Measurements from ENCODE around the gene APLF. TPM values are rescaled to one million over a fixed set of nuclear protein-coding genes. Genes with fewer than 3 reads are reported as not detected.

The APLF gene
- total and polyA plus RNA-seq, 2 of the 8 experiments (the other 6 are each of a cell fraction or from before 2014, with no cell fraction given): 4.4 to 7.3 TPM

DNA sequence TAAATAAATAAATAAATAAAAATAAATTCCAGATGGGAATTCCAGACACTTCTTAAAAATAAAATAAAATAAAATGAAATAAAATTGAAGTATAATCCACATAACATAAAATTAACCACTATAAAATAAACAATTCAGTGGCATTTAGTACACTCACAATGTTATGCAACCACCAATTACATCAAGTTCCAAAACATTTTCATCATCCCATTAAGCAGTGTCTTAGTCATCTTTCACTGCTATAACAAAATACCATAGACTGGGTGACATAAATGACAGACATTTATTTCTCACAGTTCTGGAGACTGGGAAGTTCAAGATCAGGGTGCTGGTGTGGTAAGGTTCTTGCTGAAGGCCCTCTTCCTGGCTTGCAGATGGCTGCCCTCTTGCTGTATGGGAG lies 153.4 kb downstream of the APLF start:
- Histone ChIP-seq H4K20me1 (replicated peaks in 1 of 2; ENCODE audit: control insufficient read depth in 1 of 2, insufficient read depth in 2 of 2, low read length in 2 of 2) (no peaks in the 10 kb centered on the region), H3K4me1 (replicated peaks in 1 of 4; ENCODE audit: control insufficient read depth in 3 of 4, insufficient read depth in 4 of 4, low read length in 3 of 4) (no peaks in the 10 kb centered on the region), H3K4me2 (ENCODE audit: insufficient read depth in 1 of 2, low read depth in 2 of 2, low read length in 2 of 2) (no peak overlapping the region), H3K18ac (ENCODE audit: extremely low read depth, low read length) (no peak overlapping the region), H2BK15ac (ENCODE audit: low read length) (no peak overlapping the region), H2BK20ac (ENCODE audit: low read length) (no peak overlapping the region), H2AFZ (ENCODE audit: low read length) (no peak overlapping the region), H2BK12ac (ENCODE audit: low read depth, low read length) (no peak overlapping the region), H2BK5ac (ENCODE audit: low read depth, low read length) (no peak overlapping the region), H3K27me3 (replicated peaks in 1 of 4; ENCODE audit: control insufficient read depth in 3 of 4, extremely low read depth in 1 of 4, insufficient read depth in 3 of 4, low read length in 3 of 4) (no peaks in the 10 kb centered on the region), H4K8ac (ENCODE audit: extremely low read depth, insufficient read depth, low read length) (no peak overlapping the region), H3K56ac (replicated peaks; ENCODE audit: insufficient read length, low read depth, low read length) (no peak overlapping the region), H3K27ac (ENCODE audit: low read depth, low read length) (no peak overlapping the region), H2AK5ac (ENCODE audit: low read depth, low read length) (no peak overlapping the region), H3K4ac (replicated peaks; ENCODE audit: insufficient read length, low read depth, low read length) (no peak overlapping the region), H3K9ac (replicated peaks in 1 of 4; ENCODE audit: extremely low read depth in 1 of 4, low read depth in 3 of 4, low read length in 3 of 4) (no peak overlapping the region), H3K79me1 (ENCODE audit: low read depth, low read length) (no peaks in the 10 kb centered on the region), H3K79me2 (ENCODE audit: control insufficient read depth in 1 of 2, insufficient read depth in 2 of 2, low read length in 2 of 2) (no peaks in the 10 kb centered on the region), H4K5ac (ENCODE audit: insufficient read length, low read depth, low read length) (no peak overlapping the region), H4K91ac (replicated peaks; ENCODE audit: insufficient read length, low read length) (no peak overlapping the region), H3K4me3 (ENCODE audit: extremely low read depth in 1 of 4, insufficient read depth in 2 of 4, low read depth in 3 of 4, low read length in 4 of 4) (no peak overlapping the region), H3K14ac (ENCODE audit: insufficient read length) (no peak overlapping the region), H2BK120ac (replicated peaks; ENCODE audit: low read depth, low read length) (no peak overlapping the region), H3K23me2 (ENCODE audit: low read depth, low read length) (no peaks in the 10 kb centered on the region), H3K36me3 (ENCODE audit: control insufficient read depth in 2 of 4, insufficient read depth in 4 of 4, low read length in 3 of 4) (no peaks in the 10 kb centered on the region), H3K23ac (ENCODE audit: insufficient read length) (no peak overlapping the region), H3K9me3 (ENCODE audit: insufficient read depth in 2 of 2, low read depth in 1 of 2, low read length in 1 of 2) (peaks cover 0 to 4% of the 10 kb centered on the region in 2 experiments; a peak in 1 of 4 replicates)
- FAIRE-seq (no peak), DNase-seq (ENCODE audit: low read depth in 1 of 2, low spot score in 2 of 2) (no peak)
- CTCF ChIA-PET (ENCODE audit: partially characterized antibody): no interaction called here
- POLR2A ChIA-PET (ENCODE audit: partially characterized antibody): no interaction called here
- no peak for TF ChIP-seq USF2 (IDR thresholded peaks at IDR 0.05; ENCODE audit: low read length)
- no peak for TF ChIP-seq SRF (IDR thresholded peaks at IDR 0.05; ENCODE audit: low read depth, low read length)
- TF ChIP-seq CBX8 (IDR thresholded peaks at IDR 0.05; ENCODE audit: borderline replicate concordance, low read depth, low read length): no peak
- no peak for TF ChIP-seq RFX5 (IDR thresholded peaks at IDR 0.05; ENCODE audit: borderline replicate concordance, low read depth, low read length)
- no peak for TF ChIP-seq HDAC2 (IDR thresholded peaks at IDR 0.05; ENCODE audit: borderline replicate concordance in 1 of 2, low read depth in 2 of 2, low read length in 2 of 2)
- no peak for TF ChIP-seq MAFK (IDR thresholded peaks at IDR 0.05; ENCODE audit: low read depth, low read length)
- no peak for TF ChIP-seq TAF1 (IDR thresholded peaks at IDR 0.05; ENCODE audit: low read depth, low read length)
- TF ChIP-seq TEAD4 (IDR thresholded peaks at IDR 0.05; ENCODE audit: low read depth, low read length): no peak
- no peak for TF ChIP-seq KDM5A (IDR thresholded peaks at IDR 0.05; ENCODE audit: low read length)
- TF ChIP-seq RBBP5 (IDR thresholded peaks at IDR 0.05; ENCODE audit: borderline replicate concordance, low read depth, low read length): no peak
- no peak for TF ChIP-seq CTCF (IDR thresholded peaks at IDR 0.05; ENCODE audit: control extremely low read depth in 1 of 3, insufficient read depth in 1 of 3, low read depth in 1 of 3, low read length in 3 of 3)
- no peak for TF ChIP-seq SUZ12 (IDR thresholded peaks at IDR 0.05; ENCODE audit: low read length)
